HG03432 (cell line): ENCODE data around the gene IMMT.
A peak's percentile ranks its signal among the peaks of the same experiment; 100 is the strongest.
"Not testable (repeated sequence)": the region's sequence is repeated elsewhere in the genome, so short reads cannot be mapped to it uniquely, and the experiment has no call there.

Experiments used
- ATAC-seq: cut with Tn5 transposase; IDR thresholded peaks from one replicate; pipeline ENCODE4 v1.9.1; 2021; ENCODE audit warnings: mild to moderate bottlenecking, moderate library complexity; ENCODE audit not compliant: unreplicated experiment

Gene IMMT

GRCh38 chr2:86195055-86195807 is at the start of gene IMMT:
TSS of gene IMMT (minus strand) at chr2:86195462. CDS start at chr2:86195382, 80 bp downstream.
- peak; percentile 91 for ATAC-seq

DNA sequence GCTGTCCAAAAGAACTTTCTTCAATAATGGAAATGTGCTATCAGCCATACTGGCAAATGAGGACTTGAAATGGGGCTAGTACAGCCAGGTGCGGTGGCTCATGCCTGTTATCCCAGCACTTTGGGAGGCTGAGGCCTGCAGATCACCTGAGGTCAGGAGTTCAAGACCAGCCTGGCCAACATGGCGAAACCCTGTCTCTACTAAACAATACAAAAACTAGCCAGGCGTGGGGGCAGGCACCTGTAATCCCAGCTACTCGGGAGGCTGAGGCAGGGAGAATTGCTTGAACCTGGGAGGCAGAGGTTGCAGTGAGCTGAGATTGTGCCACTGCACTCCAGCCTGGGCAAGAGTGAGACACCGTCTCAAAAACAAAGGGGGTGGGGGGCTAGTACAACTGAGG is 49.5 kb upstream of the IMMT start:
- ATAC-seq: not testable (repeated sequence)

DNA sequence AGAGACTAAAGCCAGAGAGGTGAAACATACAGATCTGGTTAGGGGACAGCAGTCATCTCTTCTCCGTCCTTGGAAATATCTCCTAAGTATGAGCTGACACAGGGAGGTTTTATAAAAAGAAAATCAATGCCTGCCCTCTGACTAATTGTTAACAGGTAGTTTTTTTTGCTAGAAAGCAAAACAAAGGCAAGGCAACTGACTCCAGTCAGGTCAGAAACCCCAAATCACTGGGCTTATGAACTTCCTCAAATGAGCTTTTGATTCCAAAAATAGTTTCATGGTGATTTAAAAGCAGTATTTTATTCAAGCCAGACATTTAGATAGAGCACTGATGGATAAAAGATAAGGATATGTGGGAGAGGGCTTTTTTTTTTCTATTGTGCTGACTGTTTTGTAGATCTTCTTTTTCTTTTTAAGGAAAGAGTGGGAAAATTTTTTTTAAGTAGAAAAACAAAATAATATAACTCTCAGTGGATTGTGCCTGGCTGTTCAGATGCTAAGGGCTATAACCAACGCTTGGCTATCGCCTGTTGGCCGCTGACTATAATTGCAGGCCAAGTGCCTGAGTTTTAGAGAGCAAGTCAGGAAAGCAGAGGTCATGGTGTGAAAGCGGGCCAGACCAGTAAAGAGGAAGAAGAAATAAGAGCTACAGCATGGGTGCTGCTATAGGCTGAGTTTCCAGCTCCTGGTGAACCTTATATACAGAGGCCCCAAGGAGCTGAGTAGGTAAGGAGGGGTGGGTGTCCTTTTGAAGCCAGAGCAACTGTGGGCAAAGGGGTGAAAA is 48.9 kb upstream of the IMMT start:
- no peak for ATAC-seq

DNA sequence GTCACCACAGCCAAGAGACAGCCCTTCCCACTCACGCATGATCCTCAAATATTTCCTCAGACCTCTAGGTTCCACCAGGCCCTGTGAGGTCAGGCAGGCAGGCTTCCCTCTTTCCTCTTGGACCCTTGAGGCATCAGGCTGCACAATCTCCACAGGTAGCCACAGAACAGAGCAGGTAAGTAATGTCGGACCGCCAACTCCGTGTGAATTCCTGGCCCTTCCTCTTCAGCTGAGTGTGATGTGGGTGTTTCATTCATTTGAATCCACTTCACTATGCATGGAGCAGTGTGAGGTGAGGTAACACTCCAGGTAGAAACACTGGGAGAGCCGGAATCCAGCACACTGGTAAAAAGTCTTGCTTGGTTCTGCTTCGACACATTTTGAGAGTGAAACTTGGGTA is 48.0 kb upstream of the IMMT start:
- no peak for ATAC-seq

- ATAC-seq: no peak
These were observed 46.3 kb upstream of the IMMT start for GRCh38 chr2:86241611-86242010.

DNA sequence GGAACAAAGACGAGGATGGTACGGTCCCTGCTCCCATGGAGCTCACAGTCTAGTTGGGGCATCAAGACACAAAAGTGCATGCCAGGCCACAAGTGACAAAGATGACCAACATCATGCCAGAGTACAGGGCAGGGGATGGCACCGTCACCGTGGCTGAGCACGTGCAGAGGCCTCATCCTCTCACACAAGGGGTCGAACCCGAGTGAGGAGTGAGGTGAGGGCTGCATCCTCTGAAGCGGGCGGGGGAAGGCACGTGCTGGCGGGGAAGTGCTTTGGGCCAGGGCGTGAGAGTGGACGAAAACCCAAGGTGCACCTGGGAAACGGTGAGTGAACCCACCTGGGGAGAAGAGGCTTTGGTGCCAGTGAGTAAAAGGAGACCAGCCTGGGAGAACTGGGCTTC is 45.0 kb upstream of the IMMT start:
- ATAC-seq: no peak

- ATAC-seq: no peak
These were observed 44.5 kb upstream of the IMMT start for GRCh38 chr2:86239745-86240144.

DNA sequence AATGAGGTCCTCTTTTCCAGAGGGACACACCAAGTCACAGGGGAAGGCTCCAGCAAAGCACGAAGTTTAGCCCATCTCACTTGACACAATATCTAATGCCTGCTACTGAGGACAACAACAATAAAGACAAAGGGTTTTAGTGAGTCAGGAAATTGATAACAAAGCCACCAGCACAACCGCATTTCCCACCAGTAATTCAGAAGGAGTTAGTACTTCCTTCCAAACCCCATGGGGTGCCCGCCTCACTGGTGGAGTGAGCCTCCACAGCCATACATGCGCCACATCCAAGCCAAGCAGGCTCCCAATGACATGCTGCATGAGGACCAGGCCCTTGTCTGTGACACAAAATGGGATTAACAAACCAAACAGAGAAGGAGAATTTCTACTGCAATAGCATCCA is 44.1 kb upstream of the IMMT start:
- ATAC-seq: no peak

DNA sequence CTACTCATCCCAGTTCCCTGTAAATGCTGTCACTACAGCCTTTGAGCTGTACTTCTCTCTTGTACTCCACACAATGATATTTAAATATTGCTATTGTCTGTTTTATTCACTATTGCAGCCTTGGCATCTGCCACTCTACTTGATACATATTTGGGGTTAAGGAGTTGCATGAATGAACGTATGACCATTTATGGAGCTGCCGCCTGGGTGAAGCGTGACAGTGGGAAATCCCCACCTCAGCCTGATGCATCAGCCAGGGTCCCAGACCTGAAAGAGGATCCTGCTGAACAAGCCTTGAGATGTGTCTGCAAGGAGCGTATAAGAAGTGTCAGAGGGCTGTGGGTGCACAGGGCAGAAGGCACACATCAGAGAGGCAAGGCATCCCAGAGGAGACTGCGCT is 43.1 kb upstream of the IMMT start:
- peak; percentile 94 for ATAC-seq

- peak; percentile 38 for ATAC-seq
These were observed 41.9 kb upstream of the IMMT start for GRCh38 chr2:86237172-86237571.

DNA sequence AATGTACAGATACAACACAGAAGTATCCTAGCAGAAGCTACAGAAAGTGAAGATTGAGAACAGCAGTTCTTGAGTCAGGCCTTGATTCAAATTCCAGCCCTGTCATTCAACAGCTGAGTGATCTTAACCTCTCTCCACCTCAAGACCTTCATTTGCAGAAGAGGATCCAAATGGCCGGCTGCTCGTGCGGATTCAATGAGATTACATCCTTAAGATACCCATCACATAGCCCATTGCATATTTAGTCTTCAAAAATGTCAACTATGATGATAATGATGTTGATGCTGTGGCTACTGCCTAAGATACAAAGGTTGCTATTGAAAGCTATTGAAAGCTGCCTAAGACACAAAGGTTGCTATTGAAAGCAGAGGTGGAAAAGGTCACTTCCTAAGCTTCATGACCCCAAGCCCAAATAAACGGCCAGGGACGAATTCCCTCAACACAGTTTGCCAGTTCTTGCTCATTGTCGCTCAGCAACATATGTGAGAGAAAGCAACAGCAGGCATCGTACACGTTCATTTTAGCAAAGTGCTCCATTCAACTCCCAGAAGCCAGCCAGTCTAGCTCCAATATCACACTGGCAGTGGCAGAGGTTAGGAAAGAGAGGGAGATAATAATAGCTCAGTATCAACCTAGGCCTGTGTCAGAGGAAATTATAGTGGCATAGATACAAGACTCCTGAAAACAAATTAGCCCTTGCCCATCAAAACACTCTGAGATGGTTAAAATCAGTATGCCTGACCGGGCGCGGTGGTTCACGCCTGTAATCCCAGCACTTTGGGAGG is 40.1 kb upstream of the IMMT start:
- ATAC-seq: no peak

DNA sequence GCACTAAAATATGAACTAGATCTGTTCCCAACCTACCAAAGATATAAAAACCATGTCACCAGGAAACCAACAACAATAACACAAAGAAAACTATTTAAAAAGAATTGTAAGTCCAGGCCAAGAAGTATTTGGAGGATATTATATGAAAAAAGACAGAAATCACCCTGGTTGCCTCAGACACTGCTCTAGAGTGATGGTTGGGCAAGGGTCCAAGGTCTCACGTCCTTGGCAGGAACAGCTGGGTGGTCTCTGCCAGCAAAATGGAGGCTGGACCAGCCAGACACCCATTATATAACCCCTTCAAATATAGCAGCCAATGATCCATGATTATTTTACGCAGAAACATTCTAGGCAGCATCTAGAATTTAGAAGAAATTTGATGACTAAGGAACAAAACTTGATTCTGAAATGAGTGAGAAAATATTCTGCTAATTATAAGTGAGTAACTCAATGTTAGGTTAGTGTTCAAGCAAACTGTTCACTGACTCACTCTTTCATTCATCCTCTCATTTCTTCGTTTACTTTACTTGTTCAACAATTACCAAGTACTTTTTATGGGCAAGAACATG is 39.4 kb upstream of the IMMT start:
- ATAC-seq: no peak

- no peak for ATAC-seq
These were observed 38.2 kb upstream of the IMMT start for GRCh38 chr2:86233436-86233835.

GRCh38 chr2:86232910-86233309 is 37.6 kb upstream of the IMMT start:
- no peak for ATAC-seq

DNA sequence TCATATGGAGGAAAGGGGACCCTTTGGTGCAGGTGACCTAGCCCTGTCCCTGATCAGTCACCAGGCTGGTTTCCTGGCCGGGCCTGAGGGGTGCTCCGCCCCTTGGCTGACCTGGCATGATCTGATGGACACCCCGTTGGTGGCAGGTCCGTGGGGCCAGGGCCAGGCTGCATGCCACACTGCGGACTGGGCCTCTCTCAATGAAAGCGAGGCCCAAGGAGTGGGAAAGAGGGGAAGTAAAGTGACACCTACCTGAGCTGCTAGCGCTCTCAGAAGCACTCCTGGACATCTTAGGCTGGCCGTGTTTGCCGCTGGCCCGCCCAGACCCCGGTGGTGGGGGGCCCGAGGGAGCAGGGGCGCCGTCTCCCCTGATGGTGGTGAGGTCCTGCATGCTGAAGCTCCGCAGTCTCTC is 37.1 kb upstream of the IMMT start:
- no peak for ATAC-seq

DNA sequence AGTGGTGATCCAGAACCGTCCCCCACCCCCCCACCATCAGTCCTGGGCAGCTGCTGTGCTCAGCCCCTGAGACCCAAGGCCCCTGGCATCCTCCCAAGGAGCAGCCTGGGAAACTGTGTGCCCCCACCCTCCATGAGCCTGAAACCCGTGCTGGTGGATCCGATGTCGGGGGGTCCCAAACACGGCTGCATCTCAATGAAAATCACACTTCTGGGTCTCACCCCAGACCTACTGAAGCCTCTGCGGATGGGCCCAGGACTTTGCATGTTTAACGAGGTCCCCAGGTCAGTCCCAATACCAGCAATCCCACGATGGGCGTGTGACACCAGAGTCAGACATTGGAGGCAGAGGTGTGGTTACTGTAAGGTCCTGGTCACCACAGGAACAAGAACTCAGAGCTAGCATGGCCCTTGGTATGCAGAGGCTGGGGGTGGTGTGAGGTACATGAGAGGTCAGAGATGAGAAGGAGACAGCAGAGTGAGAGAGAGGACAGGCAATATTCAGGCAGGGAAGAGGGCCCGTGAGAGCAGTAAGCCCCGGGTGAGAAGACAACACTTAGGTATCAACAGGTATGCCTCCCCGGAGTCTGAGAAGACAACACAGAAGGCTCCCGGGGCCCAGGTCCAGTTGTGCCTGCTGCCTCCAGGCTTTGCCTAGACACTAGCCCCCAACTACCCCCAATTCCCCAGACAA is 36.6 kb upstream of the IMMT start:
- ATAC-seq: no peak

DNA sequence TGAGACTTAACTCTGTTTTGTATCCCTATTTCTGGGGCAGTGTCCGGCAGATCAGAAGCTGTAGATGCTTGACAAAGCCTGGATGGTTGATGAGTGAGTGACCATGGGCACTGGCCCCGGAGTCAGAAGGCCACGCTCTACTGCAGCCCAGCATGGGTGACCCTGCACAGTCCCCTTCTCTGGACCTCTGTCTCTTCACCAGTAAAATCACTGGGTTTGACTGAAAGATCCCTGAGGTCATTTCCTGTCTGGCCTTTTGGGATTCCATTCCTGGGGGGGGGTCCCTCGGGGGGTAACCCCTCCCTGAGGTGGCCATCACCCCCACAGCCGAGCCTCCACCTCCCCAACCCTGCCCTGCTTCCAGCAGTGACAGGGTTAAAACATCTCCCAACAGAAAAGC is 35.7 kb upstream of the IMMT start:
- ATAC-seq: no peak

DNA sequence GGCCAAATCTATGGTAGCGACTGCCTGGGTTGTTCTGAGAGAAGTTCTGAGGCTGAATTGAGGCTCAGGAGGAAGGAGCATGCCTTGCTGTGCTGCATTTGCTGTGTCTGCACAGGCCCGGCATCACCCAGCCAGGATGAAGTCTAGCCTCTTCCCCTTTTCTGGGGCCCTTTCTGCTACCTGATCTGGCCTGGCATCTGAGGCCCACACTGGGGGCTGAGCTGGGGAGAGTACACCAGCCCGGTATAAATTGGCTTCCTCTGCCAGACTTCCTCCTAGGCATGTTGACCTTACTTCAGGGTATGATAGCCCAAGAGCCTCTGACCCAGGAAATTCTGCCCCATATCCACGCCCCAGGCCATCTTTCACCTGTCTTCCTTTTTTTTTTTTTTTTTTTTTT is 34.0 kb upstream of the IMMT start:
- ATAC-seq: no peak

GRCh38 chr2:86228574-86228973 is 33.3 kb upstream of the IMMT start:
- ATAC-seq: not testable (repeated sequence)

GRCh38 chr2:86227685-86228084 is 32.4 kb upstream of the IMMT start:
- no peak for ATAC-seq
